Measurements from ENCODE around the gene SIMC1.
"Not testable (repeated sequence)": the region's sequence is repeated elsewhere in the genome, so short reads cannot be mapped to it uniquely, and the experiment has no call there.

SIMC1 gene

GRCh38 chr5:176290057-176290840 lies 52.0 kb downstream of the SIMC1 start:
- not testable (repeated sequence) for DNase-seq (ENCODE audit: low spot score)

GRCh38 chr5:176305356-176305755 lies 67.1 kb downstream of the SIMC1 start:
- DNase-seq (ENCODE audit: low spot score) = not testable (repeated sequence)

GRCh38 chr5:176317534-176318374 lies 79.5 kb downstream of the SIMC1 start:
- DNase-seq (ENCODE audit: low spot score) = no peak

- DNase-seq (ENCODE audit: low spot score) = no peak
Observed at GRCh38 chr5:176319827-176320554, 81.8 kb downstream of the SIMC1 start.

GRCh38 chr5:176320577-176320976 lies 82.4 kb downstream of the SIMC1 start:
- no peak for DNase-seq (ENCODE audit: low spot score)

- no peak for DNase-seq (ENCODE audit: low spot score)
Observed at GRCh38 chr5:176334031-176334770, 96.0 kb downstream of the SIMC1 start.

GRCh38 chr5:176337913-176338312 lies 99.7 kb downstream of the SIMC1 start:
- DNase-seq (ENCODE audit: low spot score) = no peak

- DNase-seq (ENCODE audit: low spot score) = no peak
Observed at GRCh38 chr5:176339304-176339703, 101.1 kb downstream of the SIMC1 start.

GRCh38 chr5:176341325-176342157 lies 103.3 kb downstream of the SIMC1 start:
- no peak for DNase-seq (ENCODE audit: low spot score)

- DNase-seq (ENCODE audit: low spot score) = no peak
Observed at GRCh38 chr5:176342158-176342483, 103.9 kb downstream of the SIMC1 start.

- DNase-seq (ENCODE audit: low spot score) = no peak
Observed at GRCh38 chr5:176342766-176343458, 104.7 kb downstream of the SIMC1 start.

- no peak for DNase-seq (ENCODE audit: low spot score)
Observed at GRCh38 chr5:176350416-176350815, 112.2 kb downstream of the SIMC1 start.

GRCh38 chr5:176352116-176352878 lies 114.1 kb downstream of the SIMC1 start:
- no peak for DNase-seq (ENCODE audit: low spot score)

GRCh38 chr5:176353533-176353932 lies 115.3 kb downstream of the SIMC1 start:
- no peak for DNase-seq (ENCODE audit: low spot score)

- DNase-seq (ENCODE audit: low spot score) = no peak
Observed at GRCh38 chr5:176355400-176356178, 117.4 kb downstream of the SIMC1 start.

- no peak for DNase-seq (ENCODE audit: low spot score)
Observed at GRCh38 chr5:176356179-176356566, 117.9 kb downstream of the SIMC1 start.

GRCh38 chr5:176359658-176360057 lies 121.4 kb downstream of the SIMC1 start:
- DNase-seq (ENCODE audit: low spot score) = no peak

GRCh38 chr5:176360894-176361436 lies 122.7 kb downstream of the SIMC1 start:
- DNase-seq (ENCODE audit: low spot score) = no peak

All from pons (tissue), 1 donor.